Liver (tissue), 9 donors: ENCODE measurements around the gene GOLGA6A. TPM values are rescaled to one million over a fixed set of nuclear protein-coding genes. Genes with fewer than 3 reads are reported as not detected.

ENCODE experiments used
- DNase-seq: peaks from one replicate; pipeline ENCODE4 v3.0.0-alpha.2; 2017; ENCODE audit warnings: low spot score
- H3K27ac ChIP-seq, 2 donors: one replicate each; pipeline ENCODE4 v1.7.0; 2013; ENCODE audit warnings: inconsistent platforms in 2 of 2, low read length in 2 of 2, control low read depth in 1 of 2, low read depth in 1 of 2, mild to moderate bottlenecking in 1 of 2
- H3K27me3 ChIP-seq, 4 donors: one replicate each; pipeline versions ENCODE4 v1.6.1 to v1.7.0; 2013; ENCODE audit warnings: low read length in 3 of 4, inconsistent platforms in 1 of 4, mild to moderate bottlenecking in 1 of 4, moderate library complexity in 1 of 4; ENCODE audit not compliant: control insufficient read depth in 4 of 4, insufficient read depth in 4 of 4
- H3K36me3 ChIP-seq, 4 donors: one replicate each; pipeline versions ENCODE4 v1.6.1 to v1.7.0; 2013; ENCODE audit warnings: low read length in 3 of 4, mild to moderate bottlenecking in 3 of 4, low read depth in 1 of 4, moderate library complexity in 1 of 4; ENCODE audit not compliant: control insufficient read depth in 4 of 4, insufficient read depth in 3 of 4
- H3K4me1 ChIP-seq, 4 donors: one replicate each; pipeline versions ENCODE4 v1.6.1 to v1.7.0; 2013; ENCODE audit warnings: low read length in 3 of 4, mild to moderate bottlenecking in 3 of 4, moderate library complexity in 1 of 4; ENCODE audit not compliant: control insufficient read depth in 4 of 4, insufficient read depth in 4 of 4
- H3K4me3 ChIP-seq, 3 donors: one replicate each; pipeline versions ENCODE4 v1.6.1 to v1.7.0; 2013; ENCODE audit warnings: low read length in 3 of 3, control low read depth in 1 of 3, low read depth in 1 of 3, mild to moderate bottlenecking in 1 of 3
- H3K9ac ChIP-seq, 2 donors: one replicate each; pipeline ENCODE4 v1.7.0; 2013; ENCODE audit warnings: low read length in 2 of 2, mild to moderate bottlenecking in 2 of 2, moderate library complexity in 2 of 2, control low read depth in 1 of 2, low read depth in 1 of 2
- H3K9me3 ChIP-seq, 4 donors: one replicate each; pipeline versions ENCODE4 v1.6.1 to v1.7.0; 2013; ENCODE audit warnings: low read length in 3 of 4; ENCODE audit not compliant: control insufficient read depth in 4 of 4
- ATF3 ChIP-seq: IDR thresholded peaks from 2 replicates; pipeline ENCODE4 v1.6.1; 2016; ENCODE audit warnings: antibody characterized with exemption
- CTCF ChIP-seq: fragments of 150-350 bp; IDR thresholded peaks from 2 replicates; pipeline ENCODE4 v1.5.1; 2017; ENCODE audit warnings: improper control_type of control experiment, low read depth, low read length; ENCODE audit not compliant: missing input control
- EGR1 ChIP-seq, 2 donors: IDR thresholded peaks; 2 replicates each; pipeline ENCODE4 v1.6.1; 2016 to 2018; ENCODE audit warnings: antibody characterized with exemption in 2 of 2, low read depth in 2 of 2
- FOXA1 ChIP-seq: IDR thresholded peaks from 2 replicates; pipeline ENCODE4 v1.6.1; 2016; ENCODE audit warnings: antibody characterized with exemption
- GABPA ChIP-seq, 2 donors: IDR thresholded peaks in 1 of 2; conservative IDR thresholded peaks in 1 of 2; 2 replicates each; pipeline ENCODE4 v1.6.1; 2016; ENCODE audit warnings: antibody characterized with exemption in 2 of 2, mild to moderate bottlenecking in 1 of 2, moderate library complexity in 1 of 2
- HNF4A ChIP-seq, 2 donors: conservative IDR thresholded peaks; 2 replicates each; pipeline ENCODE4 v1.6.1; 2016; ENCODE audit warnings: antibody characterized with exemption in 2 of 2, mild to moderate bottlenecking in 2 of 2
- HNF4G ChIP-seq: IDR thresholded peaks from 2 replicates; pipeline ENCODE4 v1.6.1; 2016; ENCODE audit warnings: antibody characterized with exemption
- JUND ChIP-seq, 2 donors: IDR thresholded peaks; 2 replicates each; pipeline ENCODE4 v1.6.1; 2016; ENCODE audit warnings: antibody characterized with exemption in 2 of 2
- MAX ChIP-seq: IDR thresholded peaks from 2 replicates; pipeline ENCODE4 v1.6.1; 2016; ENCODE audit warnings: antibody characterized with exemption
- NR2F2 ChIP-seq: IDR thresholded peaks from 2 replicates; pipeline ENCODE4 v1.6.1; 2016; ENCODE audit warnings: antibody characterized with exemption
- RAD21 ChIP-seq, 2 donors: IDR thresholded peaks; 2 replicates each; pipeline ENCODE4 v1.6.1; 2016; ENCODE audit warnings: antibody characterized with exemption in 2 of 2, mild to moderate bottlenecking in 2 of 2
- REST ChIP-seq: IDR thresholded peaks from 2 replicates; pipeline ENCODE4 v1.6.1; 2016; ENCODE audit warnings: antibody characterized with exemption, mild to moderate bottlenecking
- RXRA ChIP-seq, 2 donors: IDR thresholded peaks; 2 replicates each; pipeline ENCODE4 v1.6.1; 2017 to 2018; ENCODE audit warnings: antibody characterized with exemption in 2 of 2, mild to moderate bottlenecking in 1 of 2
- SP1 ChIP-seq: IDR thresholded peaks from 2 replicates; pipeline ENCODE4 v1.6.1; 2018; ENCODE audit warnings: antibody characterized with exemption, mild to moderate bottlenecking
- TAF1 ChIP-seq: conservative IDR thresholded peaks from 2 replicates; pipeline ENCODE4 v1.6.1; 2016; ENCODE audit warnings: antibody characterized with exemption, mild to moderate bottlenecking
- YY1 ChIP-seq: IDR thresholded peaks from 2 replicates; pipeline ENCODE4 v1.6.1; 2016; ENCODE audit warnings: antibody characterized with exemption, mild to moderate bottlenecking
- WGBS: extraction: QIAGEN DNeasy Blood & Tissue Kit; methylation state at CpG from one replicate; pipeline ENCODE4 v1.1.7; 2013; 5-methylcytosine and 5-hydroxymethylcytosine counted together
- polyA plus RNA-seq, 2 donors: library from polyadenylated mRNA; stranded (reverse) in 1 of 2; unstranded in 1 of 2; fragments of 200-250 nt in 1 of 2; fragments of >200 nt in 1 of 2; fragmentation: Nextera tagmentation in 1 of 2; extraction: Ambion mirVana in 1 of 2; gene quantifications; one replicate each; pipeline versions ENCODE4 v1.2.1 to v1.2.3, GENCODE V29; 2013 to 2015
- total RNA-seq, 2 donors: library from RNA; depleted of rRNA; stranded (reverse); fragments of >200 nt; gene quantifications; one replicate each; pipeline ENCODE4 v1.2.3, GENCODE V29; 2014
- donor health status: healthy.
- donor health status: healthy.
- donor health status: healthy.
- donor health status: healthy.
- donor health status: healthy.

GOLGA6A gene
- total and polyA plus RNA-seq, 4 donors = 0.06 to 1.4 (median 0.63) TPM

- TF ChIP-seq MAX (no peak), SP1 (no peak), NR2F2 (no peak), HNF4A (conservative IDR thresholded peaks at IDR 0.05) (no peak), CTCF (no peak)
Observed at GRCh38 chr15:74034206-74034755, 48.1 kb downstream of the GOLGA6A start (continued).

GRCh38 chr15:74032606-74033561 lies 49.5 kb downstream of the GOLGA6A start:
- Histone ChIP-seq H3K27me3 (no peaks in the 10 kb centered on the region), H3K27ac (no peak overlapping the region), H3K9ac (no peak overlapping the region), H3K9me3 (no peaks in the 10 kb centered on the region), H3K4me1 (no peaks in the 10 kb centered on the region), H3K4me3 (no peak overlapping the region), H3K36me3 (peaks cover 0 to 41% (median 13%) of the 10 kb centered on the region in 4 donors)
- TF ChIP-seq RXRA (IDR thresholded peaks at IDR 0.05) (no peak), GABPA (IDR thresholded peaks at IDR 0.05 in 1 of 2, conservative IDR thresholded peaks at IDR 0.05 in 1 of 2) (no peak), ATF3 (no peak), NR2F2 (no peak), JUND (IDR thresholded peaks at IDR 0.05) (no peak), EGR1 (IDR thresholded peaks at IDR 0.05; ENCODE audit: low read depth in 2 of 2) (no peak), CTCF (no peak), MAX (no peak), YY1 (no peak), SP1 (no peak)
- DNase-seq = no peak
- 84% methylated on average over 16 of the region's 16 CpGs for WGBS

- H3K9me3 ChIP-seq = no peaks in the 10 kb centered on the region
- peaks cover 0 to 45% (median 19%) of the 10 kb centered on the region in 4 donors for H3K36me3 ChIP-seq
- H3K4me3 ChIP-seq = no peak overlapping the region
- WGBS = 96% methylated on average over 6 of the region's 6 CpGs
- H3K4me1 ChIP-seq = no peaks in the 10 kb centered on the region
- H3K9ac ChIP-seq = no peak overlapping the region
- no peak for DNase-seq
- H3K27ac ChIP-seq = no peak overlapping the region
- H3K27me3 ChIP-seq = no peaks in the 10 kb centered on the region
- TF ChIP-seq TAF1 (no peak), RXRA (IDR thresholded peaks at IDR 0.05) (no peak), ATF3 (no peak), HNF4G (no peak), REST (no peak), MAX (no peak), EGR1 (IDR thresholded peaks at IDR 0.05; ENCODE audit: low read depth in 2 of 2) (no peak), FOXA1 (no peak), RAD21 (IDR thresholded peaks at IDR 0.05) (no peak), HNF4A (conservative IDR thresholded peaks at IDR 0.05) (no peak)
Observed at GRCh38 chr15:74032046-74032445, 50.3 kb downstream of the GOLGA6A start.
